ENCODE data around the gene YPEL5.

DNA sequence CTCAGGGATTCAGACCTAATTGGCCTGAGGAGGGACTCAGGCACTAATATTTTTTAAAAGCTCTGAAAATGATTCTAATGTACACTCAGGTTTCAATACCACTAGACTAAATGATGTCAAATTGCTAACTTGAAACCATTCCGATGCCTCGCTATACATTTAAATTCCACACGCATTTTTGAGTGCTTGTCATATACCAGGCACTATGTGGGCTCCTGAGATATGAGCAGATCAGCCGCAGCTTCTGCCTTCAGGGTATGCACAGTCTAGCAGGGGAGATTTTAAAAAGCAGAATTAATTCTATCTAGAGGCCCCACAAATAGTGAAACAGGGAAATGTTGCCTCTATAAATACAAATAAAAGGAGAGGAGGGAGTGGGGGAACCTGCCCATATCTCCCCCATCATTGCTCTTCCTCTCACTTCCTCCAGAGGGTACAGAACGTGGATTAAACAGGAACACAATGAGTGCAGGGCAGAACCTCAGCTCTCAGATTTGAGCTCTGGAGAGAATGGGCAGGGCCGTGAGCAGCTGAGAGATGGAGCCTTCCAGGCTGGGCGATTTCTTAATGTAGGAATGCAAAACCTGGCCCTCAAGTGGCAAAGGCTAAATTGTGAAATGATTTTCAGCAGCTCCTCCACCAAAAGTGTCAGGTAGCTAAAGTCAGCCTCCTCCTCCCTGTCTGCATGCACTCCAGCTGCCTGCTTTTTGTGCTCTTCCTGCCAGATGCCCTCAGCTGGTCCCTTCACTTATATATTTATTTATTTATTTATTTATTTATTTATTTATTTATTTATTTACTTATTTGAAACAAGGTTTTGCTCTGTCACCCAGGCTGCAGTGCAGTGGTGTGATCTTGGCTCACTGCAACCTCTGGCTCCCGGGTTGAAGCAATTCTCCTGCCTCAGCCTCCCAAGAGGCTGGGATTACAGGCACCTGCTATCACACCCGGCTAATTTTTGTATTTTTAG, 59.9 kb downstream of the YPEL5 start:
- no peak for TF ChIP-seq POLR2AphosphoS5 (IDR thresholded peaks at IDR 0.05)
- no peak for TF ChIP-seq POLR2A (IDR thresholded peaks at IDR 0.05)
- TF ChIP-seq, protein P1, sequence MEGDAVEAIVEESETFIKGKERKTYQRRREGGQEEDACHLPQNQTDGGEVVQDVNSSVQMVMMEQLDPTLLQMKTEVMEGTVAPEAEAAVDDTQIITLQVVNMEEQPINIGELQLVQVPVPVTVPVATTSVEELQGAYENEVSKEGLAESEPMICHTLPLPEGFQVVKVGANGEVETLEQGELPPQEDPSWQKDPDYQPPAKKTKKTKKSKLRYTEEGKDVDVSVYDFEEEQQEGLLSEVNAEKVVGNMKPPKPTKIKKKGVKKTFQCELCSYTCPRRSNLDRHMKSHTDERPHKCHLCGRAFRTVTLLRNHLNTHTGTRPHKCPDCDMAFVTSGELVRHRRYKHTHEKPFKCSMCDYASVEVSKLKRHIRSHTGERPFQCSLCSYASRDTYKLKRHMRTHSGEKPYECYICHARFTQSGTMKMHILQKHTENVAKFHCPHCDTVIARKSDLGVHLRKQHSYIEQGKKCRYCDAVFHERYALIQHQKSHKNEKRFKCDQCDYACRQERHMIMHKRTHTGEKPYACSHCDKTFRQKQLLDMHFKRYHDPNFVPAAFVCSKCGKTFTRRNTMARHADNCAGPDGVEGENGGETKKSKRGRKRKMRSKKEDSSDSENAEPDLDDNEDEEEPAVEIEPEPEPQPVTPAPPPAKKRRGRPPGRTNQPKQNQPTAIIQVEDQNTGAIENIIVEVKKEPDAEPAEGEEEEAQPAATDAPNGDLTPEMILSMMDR (IDR thresholded peaks at IDR 0.05) = no peak
